Measurements from ENCODE around the gene TOE1.

The TOE1 gene

GRCh38 chr1:45306319-45306718 lies 33.7 kb upstream of the TOE1 start:
- CTCF ChIA-PET = interaction anchor here (1.2 to 6.9 kb wide), 8 partner anchors 8 to 470 kb away, joined by 3 to 27 read pairs (median 10); partner anchors contain the start of genes MUTYH and TOE1
- POLR2A ChIA-PET = interaction anchor here (0.6 kb wide), 1 partner anchor 253 kb away, joined by 8 read pairs; no protein-coding TSS in a partner anchor
- DNase-seq (ENCODE audit: extremely low spot score) = peak; percentile 54
- TF ChIP-seq, protein P1, sequence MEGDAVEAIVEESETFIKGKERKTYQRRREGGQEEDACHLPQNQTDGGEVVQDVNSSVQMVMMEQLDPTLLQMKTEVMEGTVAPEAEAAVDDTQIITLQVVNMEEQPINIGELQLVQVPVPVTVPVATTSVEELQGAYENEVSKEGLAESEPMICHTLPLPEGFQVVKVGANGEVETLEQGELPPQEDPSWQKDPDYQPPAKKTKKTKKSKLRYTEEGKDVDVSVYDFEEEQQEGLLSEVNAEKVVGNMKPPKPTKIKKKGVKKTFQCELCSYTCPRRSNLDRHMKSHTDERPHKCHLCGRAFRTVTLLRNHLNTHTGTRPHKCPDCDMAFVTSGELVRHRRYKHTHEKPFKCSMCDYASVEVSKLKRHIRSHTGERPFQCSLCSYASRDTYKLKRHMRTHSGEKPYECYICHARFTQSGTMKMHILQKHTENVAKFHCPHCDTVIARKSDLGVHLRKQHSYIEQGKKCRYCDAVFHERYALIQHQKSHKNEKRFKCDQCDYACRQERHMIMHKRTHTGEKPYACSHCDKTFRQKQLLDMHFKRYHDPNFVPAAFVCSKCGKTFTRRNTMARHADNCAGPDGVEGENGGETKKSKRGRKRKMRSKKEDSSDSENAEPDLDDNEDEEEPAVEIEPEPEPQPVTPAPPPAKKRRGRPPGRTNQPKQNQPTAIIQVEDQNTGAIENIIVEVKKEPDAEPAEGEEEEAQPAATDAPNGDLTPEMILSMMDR (IDR thresholded peaks at IDR 0.05; ENCODE audit: control extremely low read depth, extremely low read depth, low read depth, missing control alignments) = no peak

DNA sequence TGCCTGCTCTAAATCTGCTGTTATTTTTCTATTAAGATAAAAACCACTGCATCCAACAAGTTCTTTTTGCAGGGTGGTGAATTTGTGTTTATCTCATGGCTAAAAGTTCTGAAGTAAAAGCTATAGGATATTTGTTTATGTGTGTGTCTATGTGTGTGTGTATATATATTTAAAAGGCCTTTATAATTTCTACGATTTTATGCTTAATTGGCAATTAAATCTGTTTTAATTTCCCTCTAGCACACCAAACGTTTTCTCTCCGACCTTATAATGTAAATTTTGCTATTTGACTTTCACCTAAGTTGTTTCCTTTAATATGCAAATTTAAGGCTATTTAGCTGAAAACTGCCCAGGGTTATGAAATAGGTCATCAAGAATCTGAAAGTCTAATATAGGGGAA lies 33.1 kb upstream of the TOE1 start:
- POLR2A ChIA-PET = no interaction called here
- TF ChIP-seq, protein P1 (IDR thresholded peaks at IDR 0.05; ENCODE audit: control extremely low read depth, extremely low read depth, low read depth, missing control alignments) = no peak
- CTCF ChIA-PET = interaction anchor here (1.1 to 6.9 kb wide), 6 partner anchors 13 to 470 kb away, joined by 3 to 27 read pairs (median 8); partner anchors contain the start of genes MUTYH and TOE1
- no peak for DNase-seq (ENCODE audit: extremely low spot score)

- TF ChIP-seq, protein P1 (IDR thresholded peaks at IDR 0.05; ENCODE audit: control extremely low read depth, extremely low read depth, low read depth, missing control alignments) = no peak
- POLR2A ChIA-PET = no interaction called here
- CTCF ChIA-PET = interaction anchor here (0.8 to 2.5 kb wide), 4 partner anchors 9 to 300 kb away, joined by 3 to 10 read pairs (median 6); partner anchors contain the start of gene HPDL
- no peak for DNase-seq (ENCODE audit: extremely low spot score)
These were observed 25.7 kb upstream of the TOE1 start for GRCh38 chr1:45314266-45314665.

- CTCF ChIA-PET = interaction anchor here (1.5 kb wide), 1 partner anchor 10 kb away, joined by 4 read pairs; the partner anchor contains the start of gene HPDL
- POLR2A ChIA-PET = no interaction called here
- TF ChIP-seq, protein P1 (IDR thresholded peaks at IDR 0.05; ENCODE audit: control extremely low read depth, extremely low read depth, low read depth, missing control alignments) = no peak
- no peak for DNase-seq (ENCODE audit: extremely low spot score)
These were observed 22.8 kb upstream of the TOE1 start for GRCh38 chr1:45317166-45317565.

GRCh38 chr1:45319761-45320160 lies 20.2 kb upstream of the TOE1 start:
- no peak for DNase-seq (ENCODE audit: extremely low spot score)
- ChIA-PET POLR2A (interaction anchor here (0.9 kb wide), 1 partner anchor 16 kb away, joined by 3 read pairs; no protein-coding TSS in a partner anchor), CTCF (interaction anchor here (0.9 to 2.5 kb wide), 6 partner anchors 9 to 305 kb away, joined by 3 to 11 read pairs (median 6); no protein-coding TSS in a partner anchor)
- TF ChIP-seq, protein P1 (IDR thresholded peaks at IDR 0.05; ENCODE audit: control extremely low read depth, extremely low read depth, low read depth, missing control alignments) = no peak

- CTCF ChIA-PET = interaction anchor here (2.2 kb wide), 1 partner anchor 18 kb away, joined by 9 read pairs; no protein-coding TSS in a partner anchor
- no peak for DNase-seq (ENCODE audit: extremely low spot score)
- POLR2A ChIA-PET = no interaction called here
- TF ChIP-seq, protein P1 (IDR thresholded peaks at IDR 0.05; ENCODE audit: control extremely low read depth, extremely low read depth, low read depth, missing control alignments) = no peak
These were observed 18.5 kb upstream of the TOE1 start for GRCh38 chr1:45321444-45321843.

All from GM10248 (cell line).